ENCODE measurements around the gene BDKRB1. TPM values are rescaled to one million over a fixed set of nuclear protein-coding genes. Genes with fewer than 3 reads are reported as not detected.

The BDKRB1 gene
- total RNA-seq, 1 experiment from 2014 or later = not detected

GRCh38 chr14:96264200-96264553 is 8.2 kb downstream of the BDKRB1 start:
- Histone ChIP-seq H2BK120ac (ENCODE audit: low read depth, low read length, poor library complexity, severe bottlenecking) (no peak overlapping the region), H3K56ac (ENCODE audit: insufficient read length, low read depth, low read length) (no peak overlapping the region), H4K8ac (replicated peaks; ENCODE audit: insufficient read length, low read depth, low read length) (no peak overlapping the region), H2BK15ac (ENCODE audit: low read depth, low read length) (no peak overlapping the region), H2BK12ac (ENCODE audit: insufficient read length, low read depth, low read length) (no peak overlapping the region), H3K14ac (ENCODE audit: insufficient read depth, low read length) (no peak overlapping the region), H2AK5ac (ENCODE audit: insufficient read length, low read length) (no peak overlapping the region), H2BK5ac (ENCODE audit: insufficient read length, low read length) (no peak overlapping the region), H3K18ac (ENCODE audit: insufficient read length, low read depth, low read length) (no peak overlapping the region), H4K20me1 (ENCODE audit: control insufficient read depth, insufficient read depth, insufficient read length) (no peaks in the 10 kb centered on the region), H3K23me2 (ENCODE audit: insufficient read length, low read depth, low read length, poor library complexity, severe bottlenecking) (no peaks in the 10 kb centered on the region), H3K9me3 (ENCODE audit: control insufficient read depth, low read depth, low read length) (no peaks in the 10 kb centered on the region), H3K4me2 (ENCODE audit: insufficient read depth, insufficient read length, low read length) (no peak overlapping the region), H4K91ac (ENCODE audit: insufficient read length, low read depth, low read length) (no peak overlapping the region), H4K5ac (ENCODE audit: insufficient read length, low read depth, low read length) (no peak overlapping the region), H2BK20ac (ENCODE audit: low read depth, low read length, poor library complexity, severe bottlenecking) (no peak overlapping the region), H3K79me2 (ENCODE audit: insufficient read depth, low read length) (no peaks in the 10 kb centered on the region), H3T11ph (ENCODE audit: low read length) (no peak overlapping the region), H3K27me3 (ENCODE audit: insufficient read depth, low read length) (no peaks in the 10 kb centered on the region), H3K4ac (ENCODE audit: low read depth, low read length) (no peak overlapping the region), H3K27ac (ENCODE audit: insufficient read length, low read depth, low read length) (no peak overlapping the region), H3K9ac (ENCODE audit: extremely low read depth, insufficient read length, low read length) (no peak overlapping the region), H2AFZ (ENCODE audit: low read length) (no peak overlapping the region), H3K79me1 (ENCODE audit: insufficient read depth, low read depth, low read length, poor library complexity, severe bottlenecking) (no peaks in the 10 kb centered on the region), H3K4me1 (ENCODE audit: insufficient read depth, low read length) (no peaks in the 10 kb centered on the region), H3K23ac (ENCODE audit: insufficient read length, low read depth, low read length) (no peak overlapping the region)
- Mint-ChIP-seq H3K27ac (no peak overlapping the region), H3K4me3 (no peak overlapping the region), H3K4me1 (no peaks in the 10 kb centered on the region), H3K36me3 (ENCODE audit: insufficient read depth in 1 of 3, low read depth in 3 of 3) (no peaks in the 10 kb centered on the region; a peak in 1 of 7 replicates), H3K27me3 (ENCODE audit: low read depth) (no peaks in the 10 kb centered on the region; the same call in 1 of the 2 replicates), H3K9me3 (peaks cover 5 to 8% of the 10 kb centered on the region in 2 experiments; a peak in 4 of 5 replicates)
- no CpG with 5 or more reads among the region's 14 CpGs for WGBS (ENCODE audit: extremely low coverage, insufficient read length, low lambda C conversion rate)
- no peak for TF ChIP-seq CTCF (conservative IDR thresholded peaks at IDR 0.05)
- no peak for DNase-seq

Measured in H9 (cell line).